GM18909 (cell line): ENCODE data around the gene C17orf100.

ENCODE experiments used
- ATAC-seq: cut with Tn5 transposase; IDR thresholded peaks from one replicate; pipeline ENCODE4 v1.9.1; 2021; ENCODE audit warnings: mild to moderate bottlenecking; ENCODE audit not compliant: unreplicated experiment, poor library complexity

Gene C17orf100

GRCh38 chr17:6668219-6668618 is 16.7 kb downstream of the C17orf100 start:
- ATAC-seq, result no peak

- ATAC-seq, result no peak
These were observed 17.3 kb downstream of the C17orf100 start for GRCh38 chr17:6668727-6669425.

- no peak for ATAC-seq
These were observed 18.1 kb downstream of the C17orf100 start for GRCh38 chr17:6669479-6670212.

- ATAC-seq, result no peak
These were observed 19.0 kb downstream of the C17orf100 start for GRCh38 chr17:6670571-6670970.

GRCh38 chr17:6670999-6671398 is 19.4 kb downstream of the C17orf100 start:
- ATAC-seq, result no peak

- no peak for ATAC-seq
These were observed 19.9 kb downstream of the C17orf100 start for GRCh38 chr17:6671431-6671830.

- no peak for ATAC-seq
These were observed 23.0 kb downstream of the C17orf100 start for GRCh38 chr17:6674586-6674985.

GRCh38 chr17:6675201-6675825 is 23.8 kb downstream of the C17orf100 start:
- ATAC-seq, result no peak

GRCh38 chr17:6676802-6677157 is 25.2 kb downstream of the C17orf100 start:
- no peak for ATAC-seq

GRCh38 chr17:6677158-6677831 is 25.7 kb downstream of the C17orf100 start:
- no peak for ATAC-seq

- ATAC-seq, result no peak
These were observed 26.4 kb downstream of the C17orf100 start for GRCh38 chr17:6677946-6678345.

GRCh38 chr17:6679241-6679640 is 27.7 kb downstream of the C17orf100 start:
- ATAC-seq, result no peak

GRCh38 chr17:6681176-6681575 is 29.6 kb downstream of the C17orf100 start:
- ATAC-seq, result no peak

- ATAC-seq, result no peak
These were observed 30.1 kb downstream of the C17orf100 start for GRCh38 chr17:6681671-6682070.

GRCh38 chr17:6682339-6682738 is 30.8 kb downstream of the C17orf100 start:
- no peak for ATAC-seq

- no peak for ATAC-seq
These were observed 31.6 kb downstream of the C17orf100 start for GRCh38 chr17:6683081-6683684.

- no peak for ATAC-seq
These were observed 32.3 kb downstream of the C17orf100 start for GRCh38 chr17:6683730-6684459.

GRCh38 chr17:6684460-6684783 is 32.9 kb downstream of the C17orf100 start:
- no peak for ATAC-seq

GRCh38 chr17:6684881-6685767 is 33.6 kb downstream of the C17orf100 start:
- no peak for ATAC-seq
